GM19043 (cell line): Measurements from ENCODE around the gene AMOT.
"Not testable (repeated sequence)": the region's sequence is repeated elsewhere in the genome, so short reads cannot be mapped to it uniquely, and the experiment has no call there.

ENCODE experiments used
- ATAC-seq: cut with Tn5 transposase; IDR thresholded peaks from one replicate; pipeline ENCODE4 v1.9.1; 2021; ENCODE audit warnings: low read depth; ENCODE audit not compliant: unreplicated experiment

AMOT gene, protein sequence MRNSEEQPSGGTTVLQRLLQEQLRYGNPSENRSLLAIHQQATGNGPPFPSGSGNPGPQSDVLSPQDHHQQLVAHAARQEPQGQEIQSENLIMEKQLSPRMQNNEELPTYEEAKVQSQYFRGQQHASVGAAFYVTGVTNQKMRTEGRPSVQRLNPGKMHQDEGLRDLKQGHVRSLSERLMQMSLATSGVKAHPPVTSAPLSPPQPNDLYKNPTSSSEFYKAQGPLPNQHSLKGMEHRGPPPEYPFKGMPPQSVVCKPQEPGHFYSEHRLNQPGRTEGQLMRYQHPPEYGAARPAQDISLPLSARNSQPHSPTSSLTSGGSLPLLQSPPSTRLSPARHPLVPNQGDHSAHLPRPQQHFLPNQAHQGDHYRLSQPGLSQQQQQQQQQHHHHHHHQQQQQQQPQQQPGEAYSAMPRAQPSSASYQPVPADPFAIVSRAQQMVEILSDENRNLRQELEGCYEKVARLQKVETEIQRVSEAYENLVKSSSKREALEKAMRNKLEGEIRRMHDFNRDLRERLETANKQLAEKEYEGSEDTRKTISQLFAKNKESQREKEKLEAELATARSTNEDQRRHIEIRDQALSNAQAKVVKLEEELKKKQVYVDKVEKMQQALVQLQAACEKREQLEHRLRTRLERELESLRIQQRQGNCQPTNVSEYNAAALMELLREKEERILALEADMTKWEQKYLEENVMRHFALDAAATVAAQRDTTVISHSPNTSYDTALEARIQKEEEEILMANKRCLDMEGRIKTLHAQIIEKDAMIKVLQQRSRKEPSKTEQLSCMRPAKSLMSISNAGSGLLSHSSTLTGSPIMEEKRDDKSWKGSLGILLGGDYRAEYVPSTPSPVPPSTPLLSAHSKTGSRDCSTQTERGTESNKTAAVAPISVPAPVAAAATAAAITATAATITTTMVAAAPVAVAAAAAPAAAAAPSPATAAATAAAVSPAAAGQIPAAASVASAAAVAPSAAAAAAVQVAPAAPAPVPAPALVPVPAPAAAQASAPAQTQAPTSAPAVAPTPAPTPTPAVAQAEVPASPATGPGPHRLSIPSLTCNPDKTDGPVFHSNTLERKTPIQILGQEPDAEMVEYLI

DNA sequence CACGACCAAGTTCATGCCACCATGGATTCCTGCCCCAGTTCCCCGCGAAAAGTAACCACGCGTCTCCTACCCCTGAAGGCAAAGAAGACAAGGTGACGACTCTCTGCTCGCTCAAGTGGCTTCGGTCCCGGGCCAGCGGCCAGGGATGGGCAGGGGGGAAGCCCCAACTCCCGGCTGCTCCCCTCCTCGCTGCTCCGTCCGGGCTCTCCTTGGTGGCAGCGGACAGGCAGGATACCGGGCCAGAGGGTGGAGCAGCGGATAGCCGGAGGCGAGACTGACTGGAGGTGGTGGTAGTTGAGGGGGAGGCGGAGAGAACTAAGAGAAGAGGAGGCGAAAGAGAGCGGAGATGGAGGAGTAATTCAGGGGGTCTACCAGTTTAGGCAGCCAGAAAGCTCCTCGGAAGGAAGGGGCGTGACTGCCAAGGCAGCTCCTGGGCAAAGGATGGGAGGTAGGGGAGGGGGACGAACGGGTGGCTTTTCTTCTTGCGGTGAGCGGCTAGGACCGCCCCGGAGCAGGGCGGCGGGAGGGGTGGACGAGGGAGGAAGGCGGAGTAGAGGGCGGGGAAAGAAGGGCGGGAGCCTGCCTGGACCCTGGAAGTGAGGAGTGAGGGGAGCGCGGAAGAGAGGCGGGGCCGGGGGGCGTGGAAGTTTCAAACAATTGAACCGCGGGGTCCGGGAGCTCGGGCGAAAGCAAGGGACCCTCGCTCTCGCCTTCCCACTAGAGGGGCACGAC, at the start of gene AMOT:
TSS of gene AMOT (minus strand) at position 450 of the 732 bp plus-strand sequence. CDS start 17,705 bp downstream, outside the sequence.
- peak; percentile 57 for ATAC-seq

DNA sequence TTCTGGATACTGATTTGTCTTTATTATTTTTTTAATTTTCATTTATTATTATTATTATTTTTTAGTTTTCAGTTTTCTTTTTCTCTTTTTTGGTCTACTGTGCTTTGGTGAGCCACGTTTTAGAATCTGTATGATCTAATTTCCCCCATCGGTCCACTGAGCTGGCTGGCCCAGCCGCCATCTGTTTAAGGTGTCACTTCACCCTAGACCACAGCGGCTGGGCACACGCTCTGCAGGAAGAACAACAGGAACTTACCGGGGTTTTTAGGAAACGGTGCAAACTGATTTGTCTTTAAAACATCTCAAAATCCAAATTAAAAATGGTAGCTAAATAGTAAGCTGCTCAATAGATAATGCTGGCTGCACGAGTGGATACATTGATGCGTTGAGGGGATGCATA, 48.8 kb upstream of the AMOT start:
- no peak for ATAC-seq

GRCh38 chrX:112888916-112889315, 48.3 kb upstream of the AMOT start:
- ATAC-seq, result no peak

DNA sequence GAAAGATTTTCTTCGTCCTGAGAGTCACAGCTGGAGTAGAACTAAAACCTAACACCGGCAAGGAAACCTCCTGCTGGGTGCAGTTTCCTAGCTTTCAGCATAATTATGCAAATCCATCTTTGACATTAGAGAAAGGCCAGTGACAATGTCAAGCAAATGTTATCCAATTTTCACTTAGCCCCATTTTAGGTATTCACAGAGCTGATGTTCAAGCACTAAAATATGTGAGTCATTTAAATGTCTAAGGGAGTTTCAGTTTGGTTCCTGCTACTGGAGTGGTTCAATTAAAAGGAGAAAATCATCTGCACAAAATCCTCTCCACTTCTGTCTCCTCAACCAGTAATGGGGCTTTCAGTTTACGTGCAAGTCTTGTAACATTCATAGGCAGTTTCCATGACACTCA, 37.1 kb upstream of the AMOT start:
- no peak for ATAC-seq

GRCh38 chrX:112874614-112875013, 34.0 kb upstream of the AMOT start:
- no peak for ATAC-seq

DNA sequence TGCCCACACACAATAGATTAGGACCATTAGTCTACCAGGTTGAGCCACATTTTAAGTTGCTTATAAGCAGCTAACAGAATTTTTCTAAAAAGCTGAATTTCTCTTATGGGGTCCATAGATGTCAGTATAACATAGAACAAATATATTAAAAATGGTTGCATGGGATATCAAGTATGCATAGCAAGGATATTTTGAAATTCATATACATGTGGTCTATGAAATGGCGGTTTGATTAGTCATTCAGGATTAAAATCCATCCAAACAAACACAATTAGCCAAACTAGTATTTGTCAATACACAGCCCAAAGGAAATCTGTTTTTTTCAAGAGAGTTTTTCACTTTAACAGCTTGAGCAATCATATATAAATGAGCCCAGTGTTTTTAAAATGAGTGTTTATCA, 33.5 kb upstream of the AMOT start:
- ATAC-seq, result no peak

- no peak for ATAC-seq
These were observed 28.0 kb upstream of the AMOT start for GRCh38 chrX:112868586-112868985.

GRCh38 chrX:112867570-112867969, 26.9 kb upstream of the AMOT start:
- no peak for ATAC-seq

DNA sequence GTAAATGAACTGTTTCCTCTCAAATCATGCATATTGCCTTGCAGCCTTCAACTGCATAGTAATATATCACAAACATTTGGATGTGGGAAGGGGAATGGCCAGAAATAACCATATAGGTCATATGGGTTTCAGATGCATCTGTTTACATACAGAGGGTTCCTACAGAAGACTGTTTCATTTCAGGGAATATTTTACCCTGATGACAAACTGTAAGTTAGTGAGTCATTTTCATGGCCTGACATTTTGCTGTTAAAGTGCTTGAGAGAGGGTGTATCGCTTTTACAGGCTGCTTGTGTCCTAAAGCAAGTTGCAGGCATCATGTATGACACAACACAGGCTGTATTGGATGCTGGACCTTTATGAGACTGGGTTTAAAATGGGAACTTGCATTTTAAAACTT, 25.5 kb upstream of the AMOT start:
- no peak for ATAC-seq

- ATAC-seq, result no peak
These were observed 24.9 kb upstream of the AMOT start for GRCh38 chrX:112865464-112866025.

- no peak for ATAC-seq
These were observed 23.2 kb upstream of the AMOT start for GRCh38 chrX:112863850-112864249.

DNA sequence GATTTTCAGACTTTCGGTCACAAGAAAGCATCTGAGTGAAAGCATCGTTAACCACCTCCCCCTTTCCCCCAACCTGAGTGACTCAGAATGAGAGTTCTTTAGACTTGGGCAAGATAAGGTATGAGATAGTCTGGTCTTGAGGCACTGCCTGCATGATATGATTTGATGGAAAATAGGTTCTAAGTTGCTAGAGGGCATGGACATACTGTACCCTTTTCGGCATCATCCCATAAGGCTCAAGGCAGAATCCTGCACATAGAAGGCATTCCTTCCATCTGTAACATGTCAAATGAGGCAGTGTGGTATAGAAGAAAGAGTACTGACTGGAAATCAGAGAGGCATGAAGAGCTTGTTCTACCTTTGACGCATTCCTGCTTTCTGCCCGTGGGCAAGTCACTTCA, 16.8 kb upstream of the AMOT start:
- ATAC-seq, result no peak

- ATAC-seq, result not testable (repeated sequence)
These were observed 14.3 kb upstream of the AMOT start for GRCh38 chrX:112854901-112855300.

- ATAC-seq, result no peak
These were observed 12.2 kb upstream of the AMOT start for GRCh38 chrX:112852851-112853250.

- ATAC-seq, result peak; percentile 57
These were observed 11.2 kb upstream of the AMOT start for GRCh38 chrX:112851806-112852205.

GRCh38 chrX:112851161-112851779, 10.6 kb upstream of the AMOT start:
- ATAC-seq, result peak; percentile 81

GRCh38 chrX:112849016-112849415, 8.4 kb upstream of the AMOT start:
- no peak for ATAC-seq

DNA sequence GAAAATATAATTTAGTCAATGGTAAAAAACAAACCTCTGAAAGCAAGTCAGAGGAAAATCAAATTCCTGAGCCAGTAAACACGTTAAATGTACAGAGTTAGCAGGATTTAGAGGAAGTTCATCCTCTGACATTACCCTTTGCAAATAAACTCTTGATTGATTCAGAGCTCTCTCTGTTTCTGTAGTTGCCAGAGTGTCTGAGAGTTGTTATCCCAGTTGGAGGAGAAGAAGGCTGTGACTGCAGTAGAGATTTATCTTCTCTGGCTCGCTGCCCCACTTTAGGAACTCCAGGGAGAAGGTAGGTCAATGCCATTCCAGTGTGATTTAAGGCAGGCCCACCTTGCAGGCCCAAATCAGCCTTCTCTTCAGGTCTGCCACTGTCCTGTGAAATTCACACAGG, 6.2 kb upstream of the AMOT start:
- ATAC-seq, result no peak

DNA sequence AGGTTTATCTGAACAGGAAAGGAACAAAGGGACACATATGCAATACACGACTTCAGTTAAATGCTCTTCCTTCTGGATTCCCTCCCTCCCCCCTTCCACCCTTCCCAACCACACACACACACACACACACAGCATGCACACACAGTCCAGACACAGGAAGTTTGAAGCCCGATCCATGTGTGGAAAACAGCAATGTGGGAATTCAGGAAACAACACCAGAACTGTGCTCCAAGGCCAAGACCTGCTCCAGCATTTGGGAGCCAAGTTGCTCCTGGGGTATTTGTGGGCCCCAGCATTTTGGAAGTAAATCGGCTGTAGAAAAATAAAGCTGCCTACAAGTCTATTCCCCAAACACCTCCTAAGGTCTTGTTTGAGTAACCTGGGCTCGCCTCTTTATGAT, 5.6 kb upstream of the AMOT start:
- ATAC-seq, result no peak

DNA sequence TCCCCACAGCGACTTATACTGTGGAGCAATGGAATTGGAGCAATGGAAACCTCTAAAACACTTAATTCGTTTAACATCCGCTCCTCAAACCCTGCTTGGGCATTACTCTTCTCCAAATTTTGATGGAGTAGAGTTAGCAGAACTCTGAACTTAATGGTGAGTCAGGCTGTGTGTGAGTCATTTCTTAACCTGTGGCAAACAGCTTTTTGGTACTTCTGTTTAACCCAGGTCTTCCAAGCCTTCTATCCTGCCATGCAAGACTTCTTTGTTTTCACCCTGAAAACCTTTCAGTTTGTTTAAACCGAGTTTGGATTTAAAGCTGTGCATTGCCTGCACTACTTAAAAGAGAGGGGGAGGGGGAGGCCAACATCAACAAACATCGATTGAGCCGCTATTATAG, 3.6 kb upstream of the AMOT start:
- peak; percentile 19 for ATAC-seq
